ENCODE data around the gene DDI2. TPM values are rescaled to one million over a fixed set of nuclear protein-coding genes. Genes with fewer than 3 reads are reported as not detected.

The DDI2 gene
- total RNA-seq, 2 donors from 2014 or later: 28.6 to 38.7 TPM

DNA sequence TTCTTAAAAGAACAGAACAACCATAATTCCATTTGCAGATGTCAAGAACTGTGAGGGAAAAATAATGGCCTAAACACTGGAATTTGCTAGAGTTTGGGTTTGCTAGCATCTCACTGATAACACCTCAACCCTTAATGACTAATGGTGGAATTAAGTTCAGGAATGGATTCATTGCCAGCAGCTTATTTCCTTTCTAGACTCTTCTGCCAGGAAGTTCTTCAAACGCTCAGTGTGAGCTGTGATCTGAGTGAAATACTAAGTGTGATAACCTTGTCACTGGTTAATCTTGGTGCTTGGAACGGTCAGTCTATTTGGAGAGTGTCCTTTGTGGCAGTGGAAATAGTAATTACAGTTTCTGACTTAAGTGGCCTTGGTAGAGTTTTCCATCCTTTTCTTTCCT is 45.2 kb downstream of the DDI2 start:
- Histone ChIP-seq H3K36me3 (no peaks in the 10 kb centered on the region), H3K27ac (no peak overlapping the region)

DNA sequence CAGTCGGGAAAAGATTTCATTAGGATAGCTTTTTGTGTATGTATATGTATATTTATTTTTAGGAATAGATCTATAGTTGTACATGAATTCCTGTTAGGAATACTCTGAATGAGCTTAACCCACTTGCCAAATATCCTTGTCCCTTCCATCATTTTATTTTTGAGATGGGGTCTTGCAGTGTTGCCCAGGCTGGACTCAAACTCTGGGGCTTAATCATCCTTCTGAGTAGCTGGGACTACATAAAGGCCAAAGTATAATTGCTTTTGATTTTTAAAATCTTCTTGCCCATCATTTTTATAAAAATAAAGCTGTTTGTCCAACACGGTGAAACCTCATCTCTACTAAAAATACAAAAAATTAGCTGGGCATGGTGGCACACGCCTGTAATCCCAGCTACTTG is 46.7 kb downstream of the DDI2 start:
- H3K4me3 ChIP-seq: no peak overlapping the region
- H3K36me3 ChIP-seq: no peaks in the 10 kb centered on the region
- DNase-seq: no peak
- H3K9me3 ChIP-seq: no peaks in the 10 kb centered on the region
- H3K27ac ChIP-seq: no peak overlapping the region
- H3K9ac ChIP-seq (ENCODE audit: low read depth in 2 of 2, low read length in 2 of 2): no peak overlapping the region
- TF ChIP-seq CTCF (IDR thresholded peaks at IDR 0.05): no peak
- no peaks in the 10 kb centered on the region for H3K4me1 ChIP-seq
- no peaks in the 10 kb centered on the region for H3K27me3 ChIP-seq
- intact Hi-C loops (cut with DNase I): no loop called here

More for the DNA sequence above, 45.2 kb downstream of the DDI2 start:
- no peak overlapping the region for H3K9ac ChIP-seq (ENCODE audit: low read depth in 2 of 2, low read length in 2 of 2)
- DNase-seq: no peak
- H3K9me3 ChIP-seq: no peaks in the 10 kb centered on the region
- H3K27me3 ChIP-seq: no peaks in the 10 kb centered on the region
- H3K4me3 ChIP-seq: no peak overlapping the region
- intact Hi-C loops (cut with DNase I): no loop called here
- TF ChIP-seq CTCF (IDR thresholded peaks at IDR 0.05): no peak
- no peaks in the 10 kb centered on the region for H3K4me1 ChIP-seq

DNA sequence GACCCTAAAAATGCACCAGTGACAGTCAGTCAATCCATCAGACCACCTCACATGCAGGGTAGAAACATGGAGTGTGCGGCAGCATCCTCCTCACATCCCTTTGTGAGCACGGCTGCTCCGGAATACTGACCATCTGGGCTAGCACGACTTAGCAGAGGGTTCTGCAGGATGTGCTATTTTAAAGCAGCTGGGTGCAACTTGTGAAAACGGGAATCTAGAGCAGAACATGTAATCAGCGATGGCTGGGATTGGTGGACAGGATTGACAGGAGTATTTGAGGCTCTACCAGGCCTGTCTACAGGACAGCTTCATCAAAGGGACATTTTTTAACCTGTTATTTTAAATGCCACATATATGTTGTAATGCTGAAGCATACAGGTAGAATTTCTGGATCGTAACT is 50.1 kb downstream of the DDI2 start:
- no peak for DNase-seq
- no peaks in the 10 kb centered on the region for H3K4me1 ChIP-seq
- no peak overlapping the region for H3K27ac ChIP-seq
- no peak for TF ChIP-seq CTCF (IDR thresholded peaks at IDR 0.05)
- no peaks in the 10 kb centered on the region for H3K27me3 ChIP-seq
- no peak overlapping the region for H3K9ac ChIP-seq (ENCODE audit: low read depth in 2 of 2, low read length in 2 of 2)
- H3K36me3 ChIP-seq: no peaks in the 10 kb centered on the region
- no peak overlapping the region for H3K4me3 ChIP-seq
- no peaks in the 10 kb centered on the region for H3K9me3 ChIP-seq
- intact Hi-C loops (cut with DNase I): no loop called here

DNA sequence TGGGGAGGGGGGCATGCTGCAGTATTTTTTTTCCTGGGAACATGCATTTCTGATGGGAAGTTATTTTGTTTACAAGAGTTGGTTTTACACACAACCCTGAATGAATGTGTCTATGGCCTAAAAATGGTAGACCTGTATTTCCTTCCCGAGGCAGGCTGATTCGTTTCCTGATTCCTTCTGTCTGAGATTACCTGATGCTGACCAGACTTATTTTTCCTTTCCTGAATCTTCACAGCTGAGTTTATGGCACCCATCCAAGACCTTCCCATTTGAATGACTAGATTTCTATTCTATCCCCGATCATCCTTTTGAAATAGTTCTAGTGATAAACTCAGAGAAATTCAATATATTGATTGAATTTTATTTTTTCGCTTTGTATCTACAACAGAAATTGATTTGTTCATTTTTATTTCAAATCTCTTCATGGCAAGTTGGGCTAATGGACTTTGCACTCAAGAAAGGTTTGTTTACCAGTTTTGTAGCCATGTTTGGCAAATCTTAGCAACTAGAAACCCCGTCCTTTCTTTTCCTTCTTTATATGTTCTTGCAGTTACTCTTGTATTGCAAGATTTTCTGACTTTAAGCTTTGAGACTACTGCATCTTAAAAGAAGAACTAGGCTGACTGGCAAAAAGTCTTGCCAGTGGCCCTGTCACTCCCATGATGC is 51.0 kb downstream of the DDI2 start:
- Histone ChIP-seq H3K4me1 (no peaks in the 10 kb centered on the region), H3K4me3 (no peak overlapping the region), H3K27me3 (no peaks in the 10 kb centered on the region), H3K9me3 (no peaks in the 10 kb centered on the region), H3K9ac (ENCODE audit: low read depth in 2 of 2, low read length in 2 of 2) (no peak overlapping the region), H3K36me3 (no peaks in the 10 kb centered on the region), H3K27ac (no peak overlapping the region)
- no peak for DNase-seq
- intact Hi-C loops (cut with DNase I): no loop called here
- no peak for TF ChIP-seq CTCF (IDR thresholded peaks at IDR 0.05)

DNA sequence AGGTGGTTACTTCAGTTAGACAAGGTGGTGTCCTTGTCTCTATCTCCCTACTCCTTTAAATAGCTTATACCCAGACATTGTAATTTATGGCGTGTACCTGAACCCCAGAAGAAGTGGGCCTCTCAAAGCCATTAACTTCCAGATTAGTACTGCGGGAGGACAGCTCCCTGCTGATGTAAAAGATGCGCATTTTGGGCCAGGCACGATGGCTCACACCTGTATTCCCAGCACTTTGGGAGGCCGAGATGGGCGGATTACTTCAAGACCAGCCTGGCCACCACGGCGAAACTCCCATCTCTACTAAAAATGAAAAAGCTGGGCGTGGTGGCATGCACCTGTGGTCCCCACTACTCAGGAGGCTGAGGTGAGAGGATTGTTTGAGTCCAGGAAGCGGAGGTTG is 51.8 kb downstream of the DDI2 start:
- no peaks in the 10 kb centered on the region for H3K36me3 ChIP-seq
- no peak overlapping the region for H3K4me3 ChIP-seq
- H3K27me3 ChIP-seq: no peaks in the 10 kb centered on the region
- TF ChIP-seq CTCF (IDR thresholded peaks at IDR 0.05): no peak
- no peak overlapping the region for H3K9ac ChIP-seq (ENCODE audit: low read depth in 2 of 2, low read length in 2 of 2)
- H3K27ac ChIP-seq: no peak overlapping the region
- DNase-seq: no peak
- intact Hi-C loops (cut with DNase I): no loop called here
- H3K9me3 ChIP-seq: no peaks in the 10 kb centered on the region
- H3K4me1 ChIP-seq: no peaks in the 10 kb centered on the region
